Activated naive CD4-positive, alpha-beta T cell treated with anti-CD3 and anti-CD28 coated beads, Interleukin-2, amount 50 U/mL, for 24 hours (primary cell): ENCODE results near the gene NKX1-2.
A peak's percentile ranks its signal among the peaks of the same experiment; 100 is the strongest.

Experiments
- H3K27ac Mint-ChIP-seq: one replicate; pipeline ENCODE4 v1.8.0; 2021; ENCODE audit warnings: mild to moderate bottlenecking, mixed read lengths
- H3K27me3 Mint-ChIP-seq: one replicate; pipeline ENCODE4 v1.8.0; 2021; ENCODE audit warnings: mixed read lengths
- H3K36me3 Mint-ChIP-seq: one replicate; pipeline ENCODE4 v1.8.0; 2021; ENCODE audit warnings: mixed read lengths
- H3K4me1 Mint-ChIP-seq: one replicate; pipeline ENCODE4 v1.8.0; 2021; ENCODE audit warnings: mixed read lengths
- H3K4me3 Mint-ChIP-seq: one replicate; pipeline ENCODE4 v1.8.0; 2021; ENCODE audit warnings: mild to moderate bottlenecking, mixed read lengths
- H3K9me3 Mint-ChIP-seq: one replicate; pipeline ENCODE4 v1.8.0; 2021; ENCODE audit warnings: mixed read lengths

The NKX1-2 gene

GRCh38 chr10:124482236-124482800 lies 32.5 kb upstream of the NKX1-2 start:
- peaks cover 4% of the 10 kb centered on the region for H3K4me1 Mint-ChIP-seq
- H3K27me3 Mint-ChIP-seq = no peaks in the 10 kb centered on the region
- H3K9me3 Mint-ChIP-seq = no peaks in the 10 kb centered on the region
- peaks cover 10% of the 10 kb centered on the region for H3K36me3 Mint-ChIP-seq
- no peak overlapping the region for H3K4me3 Mint-ChIP-seq
- no peak overlapping the region for H3K27ac Mint-ChIP-seq

GRCh38 chr10:124481717-124482116 lies 31.9 kb upstream of the NKX1-2 start:
- Mint-ChIP-seq H3K4me3 (no peak overlapping the region), H3K4me1 (peaks cover 4% of the 10 kb centered on the region), H3K36me3 (peaks cover 8% of the 10 kb centered on the region), H3K27me3 (no peaks in the 10 kb centered on the region), H3K27ac (no peak overlapping the region), H3K9me3 (no peaks in the 10 kb centered on the region)

- Mint-ChIP-seq H3K27ac (no peak overlapping the region), H3K36me3 (peaks cover 3% of the 10 kb centered on the region), H3K27me3 (no peaks in the 10 kb centered on the region), H3K4me3 (no peak overlapping the region), H3K4me1 (peaks cover 4% of the 10 kb centered on the region), H3K9me3 (no peaks in the 10 kb centered on the region)
These were observed 31.0 kb upstream of the NKX1-2 start for GRCh38 chr10:124480860-124481259.

GRCh38 chr10:124478515-124478914 lies 28.7 kb upstream of the NKX1-2 start:
- Mint-ChIP-seq H3K27ac (no peak overlapping the region), H3K4me3 (no peak overlapping the region), H3K9me3 (no peaks in the 10 kb centered on the region), H3K27me3 (no peaks in the 10 kb centered on the region), H3K36me3 (no peaks in the 10 kb centered on the region), H3K4me1 (peaks cover 4% of the 10 kb centered on the region)

GRCh38 chr10:124477614-124478363 lies 28.0 kb upstream of the NKX1-2 start:
- peaks cover 4% of the 10 kb centered on the region for H3K4me1 Mint-ChIP-seq

GRCh38 chr10:124476043-124476725 lies 26.3 kb upstream of the NKX1-2 start:
- H3K36me3 Mint-ChIP-seq = no peaks in the 10 kb centered on the region
- no peak overlapping the region for H3K27ac Mint-ChIP-seq
- H3K27me3 Mint-ChIP-seq = no peaks in the 10 kb centered on the region
- H3K4me3 Mint-ChIP-seq = no peak overlapping the region
- no peaks in the 10 kb centered on the region for H3K9me3 Mint-ChIP-seq
- H3K4me1 Mint-ChIP-seq = peaks cover 4% of the 10 kb centered on the region

More at GRCh38 chr10:124477614-124478363, 28.0 kb upstream of the NKX1-2 start:
- Mint-ChIP-seq H3K27me3 (no peaks in the 10 kb centered on the region), H3K4me3 (no peak overlapping the region), H3K27ac (no peak overlapping the region), H3K36me3 (no peaks in the 10 kb centered on the region), H3K9me3 (no peaks in the 10 kb centered on the region)

- H3K27ac Mint-ChIP-seq = no peak overlapping the region
- no peaks in the 10 kb centered on the region for H3K9me3 Mint-ChIP-seq
- no peaks in the 10 kb centered on the region for H3K36me3 Mint-ChIP-seq
- H3K4me3 Mint-ChIP-seq = no peak overlapping the region
- no peaks in the 10 kb centered on the region for H3K27me3 Mint-ChIP-seq
- no peaks in the 10 kb centered on the region for H3K4me1 Mint-ChIP-seq
These were observed 24.8 kb upstream of the NKX1-2 start for GRCh38 chr10:124474514-124475070.

GRCh38 chr10:124473070-124473469 lies 23.2 kb upstream of the NKX1-2 start:
- no peaks in the 10 kb centered on the region for H3K9me3 Mint-ChIP-seq
- no peaks in the 10 kb centered on the region for H3K36me3 Mint-ChIP-seq
- no peak overlapping the region for H3K4me3 Mint-ChIP-seq
- no peaks in the 10 kb centered on the region for H3K27me3 Mint-ChIP-seq
- no peak overlapping the region for H3K27ac Mint-ChIP-seq
- no peaks in the 10 kb centered on the region for H3K4me1 Mint-ChIP-seq

GRCh38 chr10:124472071-124472470 lies 22.2 kb upstream of the NKX1-2 start:
- H3K27me3 Mint-ChIP-seq = no peaks in the 10 kb centered on the region
- peaks cover 2% of the 10 kb centered on the region for H3K4me1 Mint-ChIP-seq
- no peaks in the 10 kb centered on the region for H3K9me3 Mint-ChIP-seq
- no peak overlapping the region for H3K4me3 Mint-ChIP-seq
- no peaks in the 10 kb centered on the region for H3K36me3 Mint-ChIP-seq
- no peak overlapping the region for H3K27ac Mint-ChIP-seq

- no peak overlapping the region for H3K27ac Mint-ChIP-seq
- no peak overlapping the region for H3K4me3 Mint-ChIP-seq
- H3K27me3 Mint-ChIP-seq = no peaks in the 10 kb centered on the region
- peaks cover 9% of the 10 kb centered on the region for H3K4me1 Mint-ChIP-seq
- no peaks in the 10 kb centered on the region for H3K9me3 Mint-ChIP-seq
- no peaks in the 10 kb centered on the region for H3K36me3 Mint-ChIP-seq
These were observed 21.0 kb upstream of the NKX1-2 start for GRCh38 chr10:124470544-124471434.

GRCh38 chr10:124469956-124470484 lies 20.2 kb upstream of the NKX1-2 start:
- H3K9me3 Mint-ChIP-seq = no peaks in the 10 kb centered on the region
- H3K27me3 Mint-ChIP-seq = no peaks in the 10 kb centered on the region
- H3K4me1 Mint-ChIP-seq = peaks cover 17% of the 10 kb centered on the region
- no peak overlapping the region for H3K27ac Mint-ChIP-seq
- no peak overlapping the region for H3K4me3 Mint-ChIP-seq
- no peaks in the 10 kb centered on the region for H3K36me3 Mint-ChIP-seq

- Mint-ChIP-seq H3K9me3 (no peaks in the 10 kb centered on the region), H3K4me1 (peaks cover 28% of the 10 kb centered on the region)
These were observed 18.8 kb upstream of the NKX1-2 start for GRCh38 chr10:124468624-124469023.

GRCh38 chr10:124467165-124467564 lies 17.3 kb upstream of the NKX1-2 start:
- Mint-ChIP-seq H3K36me3 (no peaks in the 10 kb centered on the region), H3K4me3 (no peak overlapping the region), H3K27me3 (no peaks in the 10 kb centered on the region), H3K4me1 (peaks cover 28% of the 10 kb centered on the region), H3K9me3 (no peaks in the 10 kb centered on the region), H3K27ac (no peak overlapping the region)

More at GRCh38 chr10:124468624-124469023, 18.8 kb upstream of the NKX1-2 start:
- H3K27ac Mint-ChIP-seq = no peak overlapping the region
- H3K27me3 Mint-ChIP-seq = no peaks in the 10 kb centered on the region
- no peak overlapping the region for H3K4me3 Mint-ChIP-seq
- H3K36me3 Mint-ChIP-seq = no peaks in the 10 kb centered on the region

GRCh38 chr10:124465777-124466488 lies 16.1 kb upstream of the NKX1-2 start:
- Mint-ChIP-seq H3K4me3 (no peak overlapping the region), H3K27me3 (no peaks in the 10 kb centered on the region), H3K4me1 (peaks cover 33% of the 10 kb centered on the region), H3K36me3 (no peaks in the 10 kb centered on the region), H3K27ac (peak overlapping the region; percentile 6), H3K9me3 (no peaks in the 10 kb centered on the region)
